SK-N-SH treated with all-trans-retinoic acid at 6 μM for 48 hours (cell line): Measurements from ENCODE around the gene IP6K3.

Experiments
- ATAC-seq: fragments of 200-7000 bp; cut with Tn5 transposase; 3 replicates; pipeline ENCODE4 v1.9.1; 2020; ENCODE audit warnings: mild to moderate bottlenecking, moderate library complexity
- ARNTL ChIP-seq: fragments of 450-650 bp; formaldehyde crosslinking; IDR thresholded peaks from 2 replicates; pipeline ENCODE4 v1.5.0; 2020; ENCODE audit warnings: low read depth, mild to moderate bottlenecking, moderate library complexity, borderline replicate concordance
- CREB5 ChIP-seq: fragments of 250-450 bp; sonication (Bioruptor Pico); IDR thresholded peaks from 2 replicates; pipeline ENCODE4 v1.5.1; 2020; ENCODE audit warnings: low read depth, mild to moderate bottlenecking, moderate library complexity
- CSDC2 ChIP-seq: fragments of 250-450 bp; sonication (Bioruptor Pico); IDR thresholded peaks from 2 replicates; pipeline ENCODE4 v1.5.0; 2020; ENCODE audit warnings: mild to moderate bottlenecking, moderate library complexity
- CSRNP3 ChIP-seq: fragments of 250-450 bp; sonication (Bioruptor Pico); IDR thresholded peaks from 2 replicates; pipeline ENCODE4 v1.5.1; 2021; ENCODE audit warnings: mild to moderate bottlenecking, moderate library complexity
- GLIS3 ChIP-seq: fragments of 250-450 bp; sonication (Bioruptor Pico); IDR thresholded peaks from 2 replicates; pipeline ENCODE4 v1.5.0; 2020; ENCODE audit warnings: mild to moderate bottlenecking, moderate library complexity
- ISL1 ChIP-seq: fragments of 250-450 bp; sonication (Bioruptor Pico); IDR thresholded peaks from 2 replicates; pipeline ENCODE4 v2.1.2; 2022; ENCODE audit warnings: mild to moderate bottlenecking, moderate library complexity
- OSR1 ChIP-seq: fragments of 250-450 bp; sonication (Bioruptor Pico); IDR thresholded peaks from 2 replicates; pipeline ENCODE4 v1.8.0; 2022; ENCODE audit warnings: moderate library complexity, mild to moderate bottlenecking, inconsistent platforms
- PATZ1 ChIP-seq: fragments of 250-450 bp; sonication (Bioruptor Pico); IDR thresholded peaks from 2 replicates; pipeline ENCODE4 v1.8.0; 2020; ENCODE audit warnings: mild to moderate bottlenecking, moderate library complexity, borderline replicate concordance
- POU6F1 ChIP-seq: fragments of 250-450 bp; sonication (Bioruptor Pico); IDR thresholded peaks from 2 replicates; pipeline ENCODE4 v1.8.0; 2021; ENCODE audit warnings: low read depth, mild to moderate bottlenecking, moderate library complexity, borderline replicate concordance
- PPARA ChIP-seq: fragments of 250-450 bp; sonication (Bioruptor Pico); IDR thresholded peaks from 2 replicates; pipeline ENCODE4 v1.5.0; 2020; ENCODE audit warnings: mild to moderate bottlenecking, borderline replicate concordance
- RARB ChIP-seq: fragments of 250-450 bp; sonication (Bioruptor Pico); IDR thresholded peaks from 2 replicates; pipeline ENCODE4 v1.8.0; 2021; ENCODE audit warnings: mild to moderate bottlenecking, moderate library complexity
- SNAI2 ChIP-seq: fragments of 250-450 bp; sonication (Bioruptor Pico); IDR thresholded peaks from 2 replicates; pipeline ENCODE4 v1.5.0; 2020; ENCODE audit warnings: mild to moderate bottlenecking, moderate library complexity
- TCF4 ChIP-seq: fragments of 250-450 bp; sonication (Bioruptor Pico); IDR thresholded peaks from 2 replicates; pipeline ENCODE4 v1.8.0; 2021; ENCODE audit warnings: mild to moderate bottlenecking, moderate library complexity, borderline replicate concordance
- TOX ChIP-seq: fragments of 250-450 bp; sonication (Bioruptor Pico); IDR thresholded peaks from 2 replicates; pipeline ENCODE4 v1.8.0; 2021; ENCODE audit warnings: mild to moderate bottlenecking, moderate library complexity, borderline replicate concordance
- TSHZ2 ChIP-seq: fragments of 250-450 bp; sonication (Bioruptor Pico); IDR thresholded peaks from 2 replicates; pipeline ENCODE4 v1.5.0; 2020; ENCODE audit warnings: mild to moderate bottlenecking, moderate library complexity
- ZC3H10 ChIP-seq: fragments of 250-450 bp; sonication (Bioruptor Pico); IDR thresholded peaks from 2 replicates; pipeline ENCODE4 v1.5.1; 2021; ENCODE audit warnings: mild to moderate bottlenecking, moderate library complexity
- ZFP3 ChIP-seq: fragments of 250-450 bp; sonication (Bioruptor Pico); IDR thresholded peaks from 2 replicates; pipeline ENCODE4 v1.5.0; 2020; ENCODE audit warnings: mild to moderate bottlenecking, moderate library complexity
- ZFP30 ChIP-seq: fragments of 450-650 bp; formaldehyde crosslinking; IDR thresholded peaks from 2 replicates; pipeline ENCODE4 v1.5.0; 2022; ENCODE audit warnings: mild to moderate bottlenecking, moderate library complexity
- ZNF565 ChIP-seq: fragments of 450-650 bp; formaldehyde crosslinking; conservative IDR thresholded peaks from 2 replicates; pipeline ENCODE4 v1.5.0; 2020; ENCODE audit warnings: low read depth, mild to moderate bottlenecking, moderate library complexity
- ZNF8 ChIP-seq: fragments of 450-650 bp; formaldehyde crosslinking; IDR thresholded peaks from 2 replicates; pipeline ENCODE4 v1.5.0; 2020; ENCODE audit warnings: mild to moderate bottlenecking, moderate library complexity

Gene IP6K3

GRCh38 chr6:33738153-33738552 is 8.6 kb downstream of the IP6K3 start:
- no peak for ATAC-seq
- TF ChIP-seq ZNF565 (CRISPR knock-in tag) (no peak), TSHZ2 (no peak), PPARA (no peak), RARB (CRISPR knock-in tag) (no peak), CSRNP3 (no peak), ZFP3 (CRISPR knock-in tag) (no peak), OSR1 (CRISPR knock-in tag) (no peak), SNAI2 (CRISPR knock-in tag) (no peak), ARNTL (CRISPR knock-in tag) (no peak), TCF4 (CRISPR knock-in tag) (no peak), GLIS3 (CRISPR knock-in tag) (no peak), ZFP30 (no peak), ZC3H10 (CRISPR knock-in tag) (no peak), CSDC2 (CRISPR knock-in tag) (no peak), TOX (no peak), PATZ1 (no peak), CREB5 (CRISPR knock-in tag) (no peak)

GRCh38 chr6:33737267-33738026 is 9.3 kb downstream of the IP6K3 start:
- ATAC-seq: no peak
- TF ChIP-seq CSDC2 (CRISPR knock-in tag) (no peak), RARB (CRISPR knock-in tag) (no peak), ZFP30 (no peak), CREB5 (CRISPR knock-in tag) (no peak), ISL1 (CRISPR knock-in tag) (no peak), GLIS3 (CRISPR knock-in tag) (no peak), TOX (no peak), POU6F1 (CRISPR knock-in tag) (no peak), CSRNP3 (no peak), ZNF8 (CRISPR knock-in tag) (no peak), TSHZ2 (no peak), OSR1 (CRISPR knock-in tag) (no peak)
